ENCODE data around the gene ARHGAP24. TPM values are rescaled to one million over a fixed set of nuclear protein-coding genes. Genes with fewer than 3 reads are reported as not detected.

The ARHGAP24 gene
- total and polyA plus RNA-seq, 2 of the 13 experiments (the other 11 are each of a cell fraction or from before 2014, with no cell fraction given), result 0.07 to 0.55 TPM

- TF ChIP-seq, protein P1, sequence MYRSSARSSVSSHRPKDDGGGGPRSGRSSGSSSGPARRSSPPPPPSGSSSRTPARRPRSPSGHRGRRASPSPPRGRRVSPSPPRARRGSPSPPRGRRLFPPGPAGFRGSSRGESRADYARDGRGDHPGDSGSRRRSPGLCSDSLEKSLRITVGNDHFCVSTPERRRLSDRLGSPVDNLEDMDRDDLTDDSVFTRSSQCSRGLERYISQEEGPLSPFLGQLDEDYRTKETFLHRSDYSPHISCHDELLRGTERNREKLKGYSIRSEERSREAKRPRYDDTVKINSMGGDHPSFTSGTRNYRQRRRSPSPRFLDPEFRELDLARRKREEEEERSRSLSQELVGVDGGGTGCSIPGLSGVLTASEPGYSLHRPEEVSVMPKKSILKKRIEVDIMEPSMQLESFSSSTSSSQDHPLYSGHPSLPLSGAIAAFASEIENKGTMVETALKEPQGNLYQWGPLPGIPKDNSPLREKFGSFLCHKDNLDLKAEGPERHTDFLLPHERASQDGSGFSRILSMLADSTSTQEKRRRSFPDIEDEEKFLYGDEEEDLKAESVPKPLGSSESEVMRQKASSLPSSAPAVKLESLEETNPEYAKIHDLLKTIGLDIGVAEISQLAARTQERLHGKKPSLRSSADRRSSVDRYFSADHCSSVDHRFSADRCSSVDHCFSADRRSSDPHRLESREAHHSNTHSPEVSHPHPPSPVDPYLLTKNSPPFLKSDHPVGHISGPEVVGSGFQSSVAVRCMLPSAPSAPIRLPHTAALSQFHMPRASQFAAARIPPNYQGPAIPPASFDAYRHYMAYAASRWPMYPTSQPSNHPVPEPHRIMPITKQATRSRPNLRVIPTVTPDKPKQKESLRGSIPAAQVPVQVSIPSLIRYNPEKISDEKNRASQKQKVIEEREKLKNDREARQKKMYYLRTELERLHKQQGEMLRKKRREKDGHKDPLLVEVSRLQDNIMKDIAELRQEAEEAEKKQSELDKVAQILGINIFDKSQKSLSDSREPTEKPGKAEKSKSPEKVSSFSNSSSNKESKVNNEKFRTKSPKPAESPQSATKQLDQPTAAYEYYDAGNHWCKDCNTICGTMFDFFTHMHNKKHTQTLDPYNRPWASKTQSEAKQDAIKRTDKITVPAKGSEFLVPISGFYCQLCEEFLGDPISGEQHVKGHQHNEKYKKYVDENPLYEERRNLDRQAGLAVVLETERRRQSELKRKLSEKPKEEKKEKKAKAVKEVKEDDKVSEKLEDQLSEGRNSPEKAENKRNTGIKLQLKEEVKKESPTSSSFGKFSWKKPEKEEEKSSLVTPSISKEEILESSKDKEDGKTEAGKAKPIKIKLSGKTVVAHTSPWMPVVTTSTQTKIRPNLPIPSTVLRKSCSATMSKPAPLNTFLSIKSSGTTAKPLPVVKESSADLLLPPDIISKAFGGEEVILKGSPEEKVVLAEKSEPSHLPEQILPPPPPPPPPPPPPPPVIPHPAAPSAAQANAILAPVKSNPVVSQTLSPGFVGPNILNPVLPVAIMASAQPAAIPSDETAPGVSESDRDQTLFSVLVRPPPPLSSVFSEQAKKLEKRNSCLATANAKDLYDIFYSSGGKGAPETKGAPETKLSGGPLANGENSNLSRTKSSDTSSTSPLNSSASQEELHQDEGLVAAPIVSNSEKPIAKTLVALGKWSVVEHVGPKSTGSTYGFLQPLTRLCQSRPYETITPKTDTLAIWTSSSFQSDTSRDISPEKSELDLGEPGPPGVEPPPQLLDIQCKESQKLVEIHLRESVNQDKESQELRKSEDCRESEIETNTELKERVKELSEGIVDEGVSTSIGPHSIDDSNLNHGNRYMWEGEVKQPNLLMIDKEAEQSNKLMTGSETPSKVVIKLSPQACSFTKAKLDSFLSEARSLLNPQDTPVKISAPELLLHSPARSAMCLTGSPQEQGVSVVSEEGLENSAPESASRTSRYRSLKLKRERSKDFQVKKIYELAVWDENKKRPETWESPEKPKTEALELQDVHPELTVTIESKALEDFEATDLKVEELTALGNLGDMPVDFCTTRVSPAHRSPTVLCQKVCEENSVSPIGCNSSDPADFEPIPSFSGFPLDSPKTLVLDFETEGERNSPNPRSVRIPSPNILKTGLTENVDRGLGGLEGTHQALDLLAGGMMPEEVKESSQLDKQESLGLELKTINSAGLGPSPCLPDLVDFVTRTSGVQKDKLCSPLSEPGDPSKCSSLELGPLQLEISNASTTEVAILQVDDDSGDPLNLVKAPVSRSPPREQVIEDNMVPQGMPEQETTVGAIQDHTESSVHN (CRISPR knock-in tag; IDR thresholded peaks at IDR 0.05), result no peak
- TF ChIP-seq SRSF1 (optimal IDR thresholded peaks at IDR 0.05; ENCODE audit: low read depth, low read length), result no peak
- no peak for TF ChIP-seq NCOA5 (CRISPR knock-in tag; IDR thresholded peaks at IDR 0.05)
- no peak for TF ChIP-seq GLMP (CRISPR knock-in tag; IDR thresholded peaks at IDR 0.05; ENCODE audit: borderline replicate concordance)
- TF ChIP-seq, protein P2, sequence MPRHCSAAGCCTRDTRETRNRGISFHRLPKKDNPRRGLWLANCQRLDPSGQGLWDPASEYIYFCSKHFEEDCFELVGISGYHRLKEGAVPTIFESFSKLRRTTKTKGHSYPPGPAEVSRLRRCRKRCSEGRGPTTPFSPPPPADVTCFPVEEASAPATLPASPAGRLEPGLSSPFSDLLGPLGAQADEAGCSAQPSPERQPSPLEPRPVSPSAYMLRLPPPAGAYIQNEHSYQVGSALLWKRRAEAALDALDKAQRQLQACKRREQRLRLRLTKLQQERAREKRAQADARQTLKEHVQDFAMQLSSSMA (CRISPR knock-in tag; IDR thresholded peaks at IDR 0.05), result no peak
- no peak for TF ChIP-seq ZNF496 (CRISPR knock-in tag; IDR thresholded peaks at IDR 0.05; ENCODE audit: insufficient replicate concordance)
- no peak for TF ChIP-seq TRIM24 (CRISPR knock-in tag; IDR thresholded peaks at IDR 0.05)
- TF ChIP-seq SAP130 (CRISPR knock-in tag; IDR thresholded peaks at IDR 0.05; ENCODE audit: low read depth), result no peak
- TF ChIP-seq KDM2A (CRISPR knock-in tag; IDR thresholded peaks at IDR 0.05; ENCODE audit: borderline replicate concordance, low read depth), result no peak
- no peak for TF ChIP-seq CHD4 (IDR thresholded peaks at IDR 0.05; ENCODE audit: borderline replicate concordance, low read length)
- no peak for TF ChIP-seq KDM3A (CRISPR knock-in tag; IDR thresholded peaks at IDR 0.05; ENCODE audit: low read depth)
- TF ChIP-seq, protein P3, sequence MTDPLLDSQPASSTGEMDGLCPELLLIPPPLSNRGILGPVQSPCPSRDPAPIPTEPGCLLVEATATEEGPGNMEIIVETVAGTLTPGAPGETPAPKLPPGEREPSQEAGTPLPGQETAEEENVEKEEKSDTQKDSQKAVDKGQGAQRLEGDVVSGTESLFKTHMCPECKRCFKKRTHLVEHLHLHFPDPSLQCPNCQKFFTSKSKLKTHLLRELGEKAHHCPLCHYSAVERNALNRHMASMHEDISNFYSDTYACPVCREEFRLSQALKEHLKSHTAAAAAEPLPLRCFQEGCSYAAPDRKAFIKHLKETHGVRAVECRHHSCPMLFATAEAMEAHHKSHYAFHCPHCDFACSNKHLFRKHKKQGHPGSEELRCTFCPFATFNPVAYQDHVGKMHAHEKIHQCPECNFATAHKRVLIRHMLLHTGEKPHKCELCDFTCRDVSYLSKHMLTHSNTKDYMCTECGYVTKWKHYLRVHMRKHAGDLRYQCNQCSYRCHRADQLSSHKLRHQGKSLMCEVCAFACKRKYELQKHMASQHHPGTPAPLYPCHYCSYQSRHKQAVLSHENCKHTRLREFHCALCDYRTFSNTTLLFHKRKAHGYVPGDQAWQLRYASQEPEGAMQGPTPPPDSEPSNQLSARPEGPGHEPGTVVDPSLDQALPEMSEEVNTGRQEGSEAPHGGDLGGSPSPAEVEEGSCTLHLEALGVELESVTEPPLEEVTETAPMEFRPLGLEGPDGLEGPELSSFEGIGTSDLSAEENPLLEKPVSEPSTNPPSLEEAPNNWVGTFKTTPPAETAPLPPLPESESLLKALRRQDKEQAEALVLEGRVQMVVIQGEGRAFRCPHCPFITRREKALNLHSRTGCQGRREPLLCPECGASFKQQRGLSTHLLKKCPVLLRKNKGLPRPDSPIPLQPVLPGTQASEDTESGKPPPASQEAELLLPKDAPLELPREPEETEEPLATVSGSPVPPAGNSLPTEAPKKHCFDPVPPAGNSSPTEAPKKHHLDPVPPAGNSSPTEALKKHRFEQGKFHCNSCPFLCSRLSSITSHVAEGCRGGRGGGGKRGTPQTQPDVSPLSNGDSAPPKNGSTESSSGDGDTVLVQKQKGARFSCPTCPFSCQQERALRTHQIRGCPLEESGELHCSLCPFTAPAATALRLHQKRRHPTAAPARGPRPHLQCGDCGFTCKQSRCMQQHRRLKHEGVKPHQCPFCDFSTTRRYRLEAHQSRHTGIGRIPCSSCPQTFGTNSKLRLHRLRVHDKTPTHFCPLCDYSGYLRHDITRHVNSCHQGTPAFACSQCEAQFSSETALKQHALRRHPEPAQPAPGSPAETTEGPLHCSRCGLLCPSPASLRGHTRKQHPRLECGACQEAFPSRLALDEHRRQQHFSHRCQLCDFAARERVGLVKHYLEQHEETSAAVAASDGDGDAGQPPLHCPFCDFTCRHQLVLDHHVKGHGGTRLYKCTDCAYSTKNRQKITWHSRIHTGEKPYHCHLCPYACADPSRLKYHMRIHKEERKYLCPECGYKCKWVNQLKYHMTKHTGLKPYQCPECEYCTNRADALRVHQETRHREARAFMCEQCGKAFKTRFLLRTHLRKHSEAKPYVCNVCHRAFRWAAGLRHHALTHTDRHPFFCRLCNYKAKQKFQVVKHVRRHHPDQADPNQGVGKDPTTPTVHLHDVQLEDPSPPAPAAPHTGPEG (CRISPR knock-in tag; IDR thresholded peaks at IDR 0.05), result no peak
These were observed 125.6 kb downstream of the ARHGAP24 start (continued) for GRCh38 chr4:85600501-85600900.

Data from HepG2 (cell line).